GM21367 (cell line): ENCODE measurements around the gene TFB1M.
"Not testable (repeated sequence)": the region's sequence is repeated elsewhere in the genome, so short reads cannot be mapped to it uniquely, and the experiment has no call there.

Experiments
- ATAC-seq: cut with Tn5 transposase; IDR thresholded peaks from one replicate; pipeline ENCODE4 v1.9.1; 2021; ENCODE audit not compliant: unreplicated experiment

The TFB1M gene

DNA sequence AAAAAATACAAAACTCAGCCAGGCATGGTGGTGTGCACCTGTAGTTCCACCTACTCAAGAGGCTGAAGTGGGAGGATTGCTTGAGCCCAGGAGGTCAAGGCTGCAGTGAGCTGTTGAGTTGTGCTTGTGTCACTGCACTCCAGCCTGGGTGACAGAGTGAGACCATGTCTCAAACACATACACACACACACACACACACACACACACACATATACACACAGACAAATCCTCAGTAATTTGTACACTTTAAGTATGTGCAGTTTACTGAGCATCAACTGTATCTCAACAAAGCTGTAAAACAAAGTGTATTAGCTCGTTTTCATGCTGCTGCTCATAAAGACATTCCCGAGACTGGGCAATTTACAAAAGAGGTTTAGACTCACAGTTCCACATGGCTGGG is 7.3 kb downstream of the TFB1M start:
- no peak for ATAC-seq

DNA sequence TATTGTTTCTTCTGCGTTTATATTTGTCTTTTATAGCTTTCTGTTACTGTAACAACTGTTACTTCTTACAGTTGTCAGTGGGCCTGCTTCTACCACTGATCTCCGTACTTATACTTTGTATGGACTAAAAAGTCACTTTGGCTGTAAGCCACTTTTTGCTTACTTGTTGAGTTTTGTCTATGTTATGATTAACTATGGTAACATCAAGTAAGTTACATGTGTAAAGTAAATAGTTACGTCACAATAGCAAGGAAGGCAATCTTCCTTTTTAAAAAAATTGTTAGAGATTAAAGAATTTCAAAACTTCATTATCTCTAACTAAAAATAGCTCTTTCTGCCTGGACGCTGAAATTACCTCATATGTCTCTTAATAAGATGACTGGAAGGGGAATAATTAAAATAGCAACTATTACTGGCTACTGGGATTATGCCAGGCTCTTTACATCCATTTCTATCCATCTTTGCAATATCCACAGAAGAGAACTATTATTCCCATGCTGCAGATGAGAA is 10.9 kb downstream of the TFB1M start:
- no peak for ATAC-seq

DNA sequence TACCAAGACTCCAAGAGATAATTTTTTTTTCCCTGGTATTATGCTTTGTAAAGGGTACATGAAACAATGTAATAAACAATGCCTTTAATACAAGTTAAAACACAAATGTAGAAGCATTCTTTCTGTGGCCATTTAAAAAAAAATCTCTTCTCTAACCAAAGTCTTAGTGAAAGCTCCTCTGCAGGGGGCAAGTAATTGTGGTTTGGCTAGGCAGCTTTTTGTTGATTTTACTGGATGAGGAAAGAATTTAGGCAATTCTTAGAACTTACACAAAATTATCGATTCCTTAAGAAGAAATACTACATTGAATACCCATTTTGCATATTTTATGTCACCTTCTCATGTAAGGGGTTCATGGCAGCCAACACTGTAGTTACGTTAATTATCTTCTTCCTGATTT is 12.4 kb downstream of the TFB1M start:
- no peak for ATAC-seq

DNA sequence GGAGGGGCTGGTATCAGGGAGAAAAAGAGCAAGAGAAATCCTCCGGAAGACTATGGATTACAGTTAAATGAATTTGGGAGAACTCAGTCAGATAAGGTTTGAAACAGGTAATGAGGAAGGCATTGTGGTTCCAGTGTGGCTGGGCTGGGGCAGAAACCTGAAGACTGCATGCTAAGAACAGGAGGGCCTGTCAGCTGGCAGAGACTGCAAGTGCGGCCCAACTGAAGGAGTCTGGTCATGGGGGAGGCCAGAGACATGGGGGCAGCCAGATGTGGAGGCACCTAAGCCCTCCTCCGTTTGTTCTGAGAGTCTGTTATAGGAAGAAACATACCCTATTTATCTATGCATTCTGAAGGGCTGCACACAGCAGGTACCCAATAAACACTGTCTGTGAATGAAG is 16.6 kb downstream of the TFB1M start:
- ATAC-seq, result no peak

DNA sequence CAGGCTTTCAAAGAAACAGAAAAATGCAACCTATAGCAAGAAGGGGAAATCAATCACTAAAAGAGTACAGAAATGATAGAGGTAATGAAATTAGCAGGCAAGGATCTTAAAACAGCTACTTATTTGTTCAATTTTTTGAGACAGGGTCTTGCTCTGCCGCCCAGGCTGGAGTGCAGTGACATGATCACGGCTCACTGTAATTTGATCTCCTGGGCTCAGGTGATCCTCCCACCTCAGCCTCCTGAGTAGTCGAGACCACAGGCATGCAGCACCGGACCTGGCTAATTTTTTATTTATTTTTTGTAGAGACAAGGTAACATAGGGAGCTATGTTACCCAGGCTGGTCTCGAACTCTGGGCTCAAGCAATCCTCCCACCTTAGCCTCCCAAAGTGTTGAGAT is 21.6 kb downstream of the TFB1M start:
- no peak for ATAC-seq

DNA sequence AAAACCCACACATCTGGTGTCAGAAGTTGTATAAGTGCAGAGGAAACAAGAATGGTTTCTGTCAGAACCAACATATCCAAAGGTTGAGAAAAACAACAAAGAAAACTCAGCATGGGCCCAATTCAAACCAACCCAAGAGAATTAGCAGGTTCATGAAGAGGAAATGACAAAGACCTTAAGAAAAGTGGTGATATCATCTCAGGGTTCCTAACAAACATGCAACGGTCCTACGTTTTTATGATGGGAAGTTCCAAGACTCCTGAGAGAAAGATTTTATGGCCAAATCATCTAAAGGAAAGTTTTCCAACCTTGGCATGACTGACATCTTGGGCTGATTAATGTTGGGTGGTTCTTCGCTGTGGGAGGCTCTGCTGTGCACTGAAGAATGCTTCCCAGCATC is 23.0 kb downstream of the TFB1M start:
- no peak for ATAC-seq

DNA sequence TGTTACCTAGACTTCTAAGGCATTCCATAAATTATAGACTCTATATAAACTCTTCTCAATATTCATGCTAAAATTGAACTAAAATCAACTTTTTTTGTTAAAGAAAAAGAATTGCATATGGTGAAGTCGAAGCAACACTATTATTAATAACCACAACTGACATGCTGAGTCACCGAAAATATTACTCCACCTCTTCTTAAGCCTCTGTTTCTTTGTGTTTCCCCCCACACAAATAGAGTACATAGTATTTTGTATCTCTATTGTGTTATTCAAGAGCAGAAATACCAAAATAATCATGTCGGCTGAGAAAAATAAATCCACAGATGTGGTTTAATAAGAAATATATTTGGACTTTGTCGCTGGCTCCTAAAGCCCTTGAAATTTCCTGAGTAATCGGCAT is 23.8 kb downstream of the TFB1M start:
- ATAC-seq, result no peak

DNA sequence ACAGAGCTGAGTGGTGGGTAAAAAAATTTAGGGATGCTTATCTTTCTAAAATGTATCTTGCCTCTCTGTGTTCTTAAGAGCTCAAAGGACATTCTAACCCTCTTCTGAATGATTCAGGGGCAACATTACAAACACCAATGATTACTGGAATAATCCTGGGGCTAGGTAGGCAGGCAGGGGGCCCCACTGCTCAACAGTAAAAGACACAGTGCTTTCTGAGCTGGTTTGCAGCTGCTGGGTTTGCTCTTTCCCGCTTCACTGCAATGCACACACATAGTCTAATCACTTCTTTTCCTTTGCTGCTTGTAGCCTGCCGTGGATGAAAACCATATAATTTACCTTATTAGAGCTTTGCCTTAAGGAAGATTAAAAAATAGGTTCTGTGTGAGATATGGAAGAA is 26.5 kb downstream of the TFB1M start:
- ATAC-seq, result no peak

DNA sequence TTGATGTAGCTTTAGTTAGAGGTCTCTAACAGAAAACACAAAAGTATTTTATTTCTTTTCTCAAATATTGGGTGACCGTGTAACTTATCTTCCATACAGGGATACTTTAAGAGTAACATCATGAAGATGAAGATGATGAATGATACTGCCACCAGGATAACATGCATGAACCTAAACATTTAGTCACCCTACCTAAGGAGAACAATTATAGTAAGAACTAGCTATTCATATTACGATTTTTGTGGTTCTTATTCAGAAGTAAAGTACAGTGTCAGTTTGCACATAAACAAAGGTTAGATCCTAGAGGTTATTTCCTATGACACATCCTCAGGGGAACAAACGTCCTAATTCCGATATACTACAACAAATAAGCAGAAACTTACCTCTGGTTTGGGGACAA is 29.5 kb downstream of the TFB1M start:
- ATAC-seq, result no peak

DNA sequence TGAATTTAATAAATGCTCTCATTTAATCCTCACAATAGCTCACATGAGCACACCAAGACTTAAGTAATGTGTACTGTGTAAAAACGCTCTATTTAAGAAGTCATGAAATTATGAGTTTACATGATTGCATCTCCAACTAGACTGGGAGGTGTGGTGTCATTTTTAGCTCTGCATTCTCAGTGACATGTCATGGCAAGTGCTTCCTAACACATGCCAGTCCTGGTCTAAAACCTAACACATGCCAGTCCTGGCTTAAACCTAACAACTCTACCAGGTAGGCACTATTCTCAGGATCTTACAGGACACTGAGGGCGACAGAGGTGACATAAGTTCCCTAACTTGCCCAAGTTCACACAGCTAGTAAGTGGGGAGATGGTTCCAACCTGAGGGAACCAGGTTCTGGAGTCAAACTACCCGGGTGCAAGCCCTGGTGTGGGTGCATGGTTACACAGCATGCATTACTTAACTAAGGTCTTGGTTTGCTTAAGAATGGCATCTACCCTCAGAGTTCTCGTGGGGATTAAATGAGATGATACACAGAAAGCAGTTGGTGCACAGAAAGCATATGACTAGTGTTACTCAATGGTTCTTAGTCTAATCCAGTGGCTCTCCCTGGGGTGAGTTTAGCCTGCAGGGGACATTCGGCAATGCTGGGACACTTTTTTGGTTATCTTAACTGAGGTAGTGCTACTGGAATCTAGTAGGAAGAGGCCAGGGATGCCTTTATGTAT is 35.8 kb downstream of the TFB1M start:
- ATAC-seq, result no peak

DNA sequence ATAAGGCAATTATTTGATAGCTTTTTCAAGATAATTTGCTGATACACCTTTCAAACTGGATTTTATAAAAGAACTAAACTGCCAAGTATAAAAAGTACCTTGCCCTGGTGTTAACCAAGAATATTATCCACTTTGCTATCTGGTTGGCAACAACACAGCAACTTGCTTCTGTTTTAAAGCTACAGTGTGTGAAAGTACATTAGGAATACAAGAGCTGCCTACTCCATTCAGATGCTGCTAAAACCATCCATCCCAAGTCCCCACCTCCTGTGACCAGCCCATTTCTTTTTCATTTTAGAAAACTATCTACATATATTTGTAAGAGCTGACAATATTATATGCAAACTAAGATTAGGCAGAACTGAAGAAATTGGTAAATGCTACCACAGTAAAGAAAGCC is 37.6 kb downstream of the TFB1M start:
- no peak for ATAC-seq

DNA sequence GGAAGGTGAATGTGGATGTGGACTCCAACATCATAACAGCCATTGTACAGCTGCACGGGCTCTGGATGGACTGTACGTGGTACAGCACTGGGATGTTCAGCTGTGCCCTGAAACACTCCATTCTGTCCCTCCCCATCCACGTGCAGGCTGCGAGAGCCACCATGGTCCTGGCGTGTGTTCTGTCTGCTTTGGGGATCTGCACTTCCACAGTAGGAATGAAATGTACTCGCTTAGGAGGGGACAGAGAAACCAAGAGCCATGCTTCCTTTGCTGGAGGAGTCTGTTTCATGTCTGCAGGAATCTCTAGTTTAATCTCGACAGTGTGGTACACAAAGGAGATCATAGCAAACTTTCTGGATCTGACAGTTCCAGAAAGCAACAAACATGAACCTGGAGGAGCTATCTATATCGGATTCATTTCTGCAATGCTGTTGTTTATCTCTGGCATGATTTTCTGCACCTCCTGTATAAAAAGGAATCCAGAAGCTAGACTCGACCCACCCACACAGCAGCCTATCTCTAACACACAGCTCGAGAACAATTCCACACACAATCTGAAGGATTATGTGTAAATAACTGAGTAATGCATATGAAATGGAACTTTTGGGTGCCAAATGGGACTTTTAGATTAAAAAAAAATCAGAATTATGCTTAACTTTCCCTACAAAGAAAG is 38.3 kb downstream of the TFB1M start:
- no peak for ATAC-seq

DNA sequence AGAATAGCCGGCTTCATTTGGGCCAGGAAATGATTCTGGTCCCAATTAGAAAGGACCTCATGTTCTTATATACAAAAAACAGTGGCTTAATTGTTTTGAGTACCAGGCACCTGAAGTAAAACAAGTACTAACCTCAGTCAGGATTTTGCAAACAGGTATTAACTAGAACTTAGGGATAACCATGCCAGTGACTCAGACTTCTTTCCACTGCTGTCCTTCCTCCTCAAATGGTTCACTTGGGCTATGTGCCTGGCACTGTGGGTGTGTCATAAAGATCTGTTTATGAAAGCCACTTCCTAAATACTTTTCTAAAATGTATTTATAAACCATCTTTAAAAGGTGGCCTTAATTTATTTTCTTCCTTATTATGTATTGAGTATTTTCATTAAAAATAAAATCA is 39.8 kb downstream of the TFB1M start:
- no peak for ATAC-seq

DNA sequence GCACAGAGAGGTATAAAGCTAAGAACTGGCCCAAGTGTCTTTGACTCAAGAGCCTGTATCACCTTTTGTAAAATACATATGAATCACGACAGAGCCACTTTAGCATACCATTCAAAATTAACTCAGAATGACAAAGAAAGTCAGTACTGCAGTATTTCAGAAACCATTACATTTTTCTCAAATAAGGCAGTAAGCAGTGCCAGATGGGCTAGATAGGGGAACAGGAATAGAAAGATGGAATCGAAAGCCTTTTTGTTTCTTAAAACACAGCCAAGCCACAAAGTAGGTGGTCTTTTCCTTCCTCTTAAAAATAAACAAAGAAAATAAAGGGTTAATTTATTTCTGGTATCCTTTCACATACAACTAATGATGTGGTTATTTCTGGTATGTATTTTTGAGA is 40.2 kb downstream of the TFB1M start:
- no peak for ATAC-seq

DNA sequence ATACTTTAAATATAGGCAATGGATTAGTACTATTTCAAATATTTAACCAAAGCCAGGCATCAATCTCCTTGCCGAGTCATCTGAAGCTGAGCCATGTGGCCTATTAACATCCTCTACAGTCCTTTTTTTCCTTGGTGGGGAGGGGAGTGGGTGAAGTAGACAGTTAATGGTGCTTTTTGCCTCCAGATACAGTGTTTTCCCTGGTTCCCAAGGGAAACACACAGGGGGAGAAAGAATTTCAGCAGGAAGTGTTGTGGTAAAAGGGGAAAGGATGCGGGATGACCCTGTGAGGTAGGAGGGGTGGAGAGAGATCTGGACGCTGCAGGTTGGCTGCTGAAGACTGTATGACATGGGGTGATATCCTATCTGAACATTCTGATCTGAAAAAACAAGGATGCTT is 40.9 kb downstream of the TFB1M start:
- ATAC-seq, result no peak

DNA sequence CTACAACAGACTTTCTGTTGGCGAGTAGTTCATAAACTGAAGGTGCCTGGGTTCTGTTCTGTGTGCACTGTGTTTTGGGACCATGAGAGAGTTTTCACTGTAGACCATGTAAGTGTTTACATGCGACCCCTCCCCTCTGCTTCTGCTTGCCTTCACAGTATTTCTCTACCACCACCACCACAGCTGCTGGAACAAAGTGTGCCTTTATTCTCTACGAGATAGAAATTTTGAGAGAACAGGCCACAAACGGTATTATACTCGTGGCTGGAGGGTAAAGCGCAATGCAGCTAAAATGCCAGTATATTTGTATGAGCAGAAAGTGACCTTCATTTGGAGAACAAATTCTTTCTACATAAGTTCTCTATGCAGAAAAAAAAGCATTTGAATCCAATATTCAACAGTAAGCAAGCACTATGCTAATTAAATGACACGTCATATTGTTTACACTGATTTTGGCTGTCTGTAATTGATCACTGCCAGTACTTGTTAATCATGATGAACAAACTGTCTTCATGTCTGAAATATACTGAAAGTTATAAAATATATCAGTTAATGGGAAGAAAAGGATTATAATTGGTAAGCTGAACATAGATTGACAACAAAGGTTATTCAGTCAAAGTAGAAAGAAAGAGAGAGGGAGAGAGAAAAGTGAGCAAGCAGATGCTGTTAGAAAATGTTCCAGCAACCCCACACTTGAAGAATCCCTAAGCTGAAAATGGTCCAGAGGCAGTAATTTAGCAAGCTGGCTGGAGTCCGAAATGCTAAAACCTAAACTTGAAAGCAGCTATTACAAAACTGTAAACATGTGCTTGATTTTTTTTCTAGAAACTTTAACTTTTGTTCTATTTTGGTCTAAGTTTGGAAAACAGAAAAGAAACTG is 41.7 kb downstream of the TFB1M start:
- no peak for ATAC-seq

DNA sequence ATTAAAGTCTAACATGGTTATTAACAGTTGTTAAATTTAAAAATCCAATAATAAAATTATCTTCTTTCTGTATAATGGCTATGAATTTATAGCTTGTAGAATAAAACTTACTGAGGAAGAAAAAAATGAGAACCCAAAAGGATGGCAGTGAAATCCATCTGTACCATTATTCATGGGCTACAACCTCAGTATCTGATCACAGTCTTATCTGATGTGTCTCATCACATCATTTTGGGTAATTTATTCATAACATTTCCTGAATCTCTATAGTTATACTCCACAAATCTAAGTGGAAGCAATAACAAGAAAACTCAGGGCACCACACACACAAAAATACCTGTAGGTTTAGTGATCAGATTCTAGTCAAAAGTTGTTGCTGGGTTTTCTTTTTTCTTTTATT is 43.1 kb downstream of the TFB1M start:
- no peak for ATAC-seq

DNA sequence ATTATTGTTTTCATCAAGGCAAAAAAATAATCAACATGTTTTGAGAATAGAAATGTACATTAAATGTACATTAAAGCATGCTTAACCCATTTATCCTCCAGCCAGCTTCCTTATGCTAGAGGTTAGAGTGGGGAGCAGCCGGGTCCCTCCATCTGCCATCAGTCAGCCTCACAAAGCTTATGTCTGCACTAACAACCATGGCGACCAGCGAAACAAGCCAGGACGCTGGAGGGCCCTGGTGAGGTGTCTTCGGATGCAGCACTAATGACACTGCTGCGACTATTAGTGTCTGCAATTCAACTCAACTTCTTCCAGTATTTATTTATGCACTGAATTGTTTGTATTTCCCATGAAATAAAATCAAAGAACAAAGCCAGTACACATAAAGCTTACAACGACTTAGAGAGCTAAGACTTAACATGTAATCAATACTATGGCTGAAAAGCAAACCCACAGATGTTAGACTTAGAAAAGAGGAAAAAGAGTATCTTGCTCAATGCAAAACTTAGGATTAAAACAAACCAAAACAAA is 43.7 kb downstream of the TFB1M start:
- no peak for ATAC-seq

DNA sequence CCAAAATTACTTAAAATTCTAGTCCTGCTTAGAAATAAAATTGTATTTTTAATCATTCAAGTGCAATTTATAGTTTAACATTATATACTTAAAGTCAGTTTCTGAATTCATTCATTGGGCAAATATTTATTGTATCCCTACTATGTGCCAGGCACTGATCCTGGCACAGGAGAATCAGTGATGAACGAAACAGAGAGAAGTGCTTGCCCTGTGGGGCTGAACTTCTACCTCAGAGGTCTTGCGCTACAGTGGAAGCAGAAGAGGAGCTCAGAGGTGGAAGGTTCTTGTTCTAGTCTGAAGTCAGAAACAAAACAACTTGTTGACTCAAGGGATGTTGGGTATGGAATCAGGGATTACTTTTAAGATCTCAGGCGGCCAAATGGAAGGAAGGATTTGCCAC is 44.5 kb downstream of the TFB1M start:
- ATAC-seq, result no peak

DNA sequence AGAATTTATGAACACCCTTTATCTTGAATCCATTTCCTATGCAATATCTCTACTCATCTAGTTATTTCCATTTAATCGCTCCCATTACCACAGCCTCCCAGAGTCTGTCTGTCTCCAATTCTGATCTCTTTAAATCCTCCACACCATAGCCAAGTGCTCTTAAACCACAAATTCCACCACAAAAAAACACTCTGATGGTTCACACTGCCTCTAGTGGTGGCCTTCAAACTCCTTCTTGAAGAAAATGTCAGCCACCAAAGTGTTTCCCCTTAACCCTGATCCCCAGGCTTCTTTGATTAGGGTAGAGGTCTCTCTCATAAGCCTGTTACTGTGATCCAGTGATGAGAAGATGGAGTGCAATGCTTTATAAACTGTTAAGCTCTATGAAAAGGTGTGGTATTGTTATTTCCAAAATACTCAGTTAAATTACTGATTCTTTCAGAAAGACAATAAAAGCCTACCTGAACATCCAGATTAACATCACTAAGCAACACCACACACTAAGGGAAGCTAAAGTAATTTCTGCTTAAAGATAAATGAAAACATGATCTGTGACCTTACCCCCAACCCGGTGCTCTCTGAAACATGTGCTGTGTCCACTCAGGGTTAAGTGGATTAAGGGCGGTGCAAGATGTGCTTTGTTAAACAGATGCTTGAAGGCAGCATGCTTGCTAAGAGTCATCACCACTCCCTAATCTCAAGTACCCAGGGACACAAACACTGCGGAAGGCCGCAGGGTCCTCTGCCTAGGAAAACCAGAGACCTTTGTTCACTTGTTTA is 46.0 kb downstream of the TFB1M start:
- not testable (repeated sequence) for ATAC-seq

DNA sequence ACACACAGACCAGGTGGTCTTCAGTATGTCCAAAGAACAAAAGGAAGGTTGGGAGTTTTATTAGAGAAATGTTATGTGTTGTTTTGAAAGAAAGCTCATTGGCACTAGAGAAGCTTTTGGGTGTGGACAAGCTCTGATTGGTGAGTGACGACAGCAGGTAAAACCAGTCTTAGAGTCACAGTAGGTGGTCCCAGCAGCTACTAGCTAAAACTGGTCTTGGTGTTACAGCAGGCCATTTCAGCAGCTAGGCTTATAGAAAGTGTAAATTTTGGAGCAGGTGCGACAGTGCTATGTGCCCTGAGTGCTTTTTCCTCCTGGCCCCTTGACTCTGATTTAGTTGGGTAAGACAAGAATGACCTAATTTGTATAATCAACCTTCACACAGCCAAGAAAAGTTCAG is 46.9 kb downstream of the TFB1M start:
- no peak for ATAC-seq
